PC-3 (cell line): Measurements from ENCODE around the gene ASMTL. TPM values are rescaled to one million over a fixed set of nuclear protein-coding genes. Genes with fewer than 3 reads are reported as not detected.

Source experiments
- ATAC-seq: fragments of 200-7000 bp; cut with Tn5 transposase; 2 replicates; pipeline ENCODE4 v1.9.1; 2020; ENCODE audit warnings: mild to moderate bottlenecking, moderate library complexity
- BruUV-seq: library from RNA; stranded (reverse); fragments of 400-500 nt; replicated peaks from 2 replicates; lab custom pipeline; 2021; lab: Mats Ljungman, UMichigan
- CTCF ChIA-PET: fragments of 300-600 bp; sonication (Branson Sonifier 250); formaldehyde crosslinking; loops from one replicate; lab custom pipeline; 2022; ENCODE audit warnings: antibody characterized with exemption; lab: Charles Lee
- POLR2A ChIA-PET: fragments of 300-600 bp; sonication (Branson Sonifier 250); formaldehyde crosslinking; loops from one replicate; lab custom pipeline; 2022; ENCODE audit warnings: antibody characterized with exemption; ENCODE audit not compliant: unreplicated experiment; lab: Charles Lee
- DNase-seq: peaks from one replicate; pipeline ENCODE4 v3.0.0-alpha.2; 2015
- H2AFZ ChIP-seq: fragments of 300-600 bp; sonication (generic); 2 replicates; pipeline ENCODE4 v1.6.0; 2016; ENCODE audit warnings: antibody characterized with exemption, low read length
- H3F3A ChIP-seq: fragments of 300-600 bp; sonication (generic); one replicate; pipeline ENCODE4 v1.6.0; 2017; ENCODE audit warnings: antibody characterized with exemption, low read length, control low read depth, mild to moderate bottlenecking; ENCODE audit not compliant: unreplicated experiment
- H3K27ac ChIP-seq: fragments of 300-600 bp; sonication (generic); 2 replicates; pipeline ENCODE4 v1.5.1; 2016; ENCODE audit warnings: mild to moderate bottlenecking, low read length
- H3K27me3 ChIP-seq: fragments of 300-600 bp; sonication (generic); 2 replicates; pipeline ENCODE4 v1.6.1; 2016; ENCODE audit warnings: low read length, mixed read lengths
- H3K36me3 ChIP-seq: fragments of 300-600 bp; sonication (generic); 2 replicates; pipeline ENCODE4 v1.6.1; 2016; ENCODE audit warnings: low read depth, mixed run types, low read length, mixed read lengths
- H3K4me1 ChIP-seq: fragments of 300-600 bp; sonication (generic); 2 replicates; pipeline ENCODE4 v1.5.1; 2016; ENCODE audit warnings: low read length; ENCODE audit not compliant: insufficient read depth
- H3K4me2 ChIP-seq: fragments of 300-600 bp; sonication (generic); 2 replicates; pipeline ENCODE4 v1.6.0; 2016; ENCODE audit warnings: low read length
- H3K4me3 ChIP-seq: fragments of 300-600 bp; sonication (generic); 2 replicates; pipeline ENCODE4 v1.5.1; 2016; ENCODE audit warnings: mild to moderate bottlenecking, low read length, mixed read lengths
- H3K79me2 ChIP-seq: fragments of 300-600 bp; sonication (generic); 2 replicates; pipeline ENCODE4 v1.6.1; 2017; ENCODE audit warnings: low read length, mixed read lengths
- H3K9ac ChIP-seq: fragments of 300-600 bp; sonication (generic); 2 replicates; pipeline ENCODE4 v1.6.0; 2016; ENCODE audit warnings: mild to moderate bottlenecking, low read length
- H3K9me2 ChIP-seq: fragments of 300-600 bp; sonication (generic); replicated peaks from 2 replicates; pipeline ENCODE4 v1.6.1; 2016; ENCODE audit warnings: mixed run types, low read length, mixed read lengths
- H3K9me3 ChIP-seq: fragments of 300-600 bp; sonication (generic); 2 replicates; pipeline ENCODE4 v1.6.1; 2016; ENCODE audit warnings: low read length, mixed read lengths
- H4K20me1 ChIP-seq: fragments of 300-600 bp; sonication (generic); 2 replicates; pipeline ENCODE4 v1.6.1; 2016; ENCODE audit warnings: low read length, mixed read lengths
- EZH2 ChIP-seq: fragments of 300-600 bp; sonication (generic); IDR thresholded peaks from one replicate; pipeline ENCODE4 v1.6.1; 2017; ENCODE audit warnings: antibody characterized with exemption, mild to moderate bottlenecking, low read length; ENCODE audit not compliant: unreplicated experiment
- EZH2phosphoT487 ChIP-seq: fragments of 300-600 bp; sonication (generic); IDR thresholded peaks from 2 replicates; pipeline ENCODE4 v1.6.1; 2018; ENCODE audit warnings: mild to moderate bottlenecking, antibody characterized with exemption, low read length, borderline replicate concordance
- intact Hi-C: fragments of 100-400 bp; cut with micrococcal nuclease; formaldehyde crosslinking; loops from 2 replicates; pipeline ENCODE4 v1.9.0; 2023
- total RNA-seq: library from RNA; depleted of rRNA; stranded (reverse); fragments of >200 nt; gene quantifications from 2 replicates; pipeline ENCODE4 v1.2.3, GENCODE V29; 2014
- TF ChIP-seq, protein P1 (sequence below): fragments of 300-600 bp; sonication (generic); conservative IDR thresholded peaks from 2 replicates; pipeline ENCODE4 v1.5.1; 2017; ENCODE audit warnings: antibody characterized with exemption, low read depth, mild to moderate bottlenecking, low read length

ASMTL gene
- total RNA-seq, 1 experiment from 2014 or later: 6.7 TPM

DNA sequence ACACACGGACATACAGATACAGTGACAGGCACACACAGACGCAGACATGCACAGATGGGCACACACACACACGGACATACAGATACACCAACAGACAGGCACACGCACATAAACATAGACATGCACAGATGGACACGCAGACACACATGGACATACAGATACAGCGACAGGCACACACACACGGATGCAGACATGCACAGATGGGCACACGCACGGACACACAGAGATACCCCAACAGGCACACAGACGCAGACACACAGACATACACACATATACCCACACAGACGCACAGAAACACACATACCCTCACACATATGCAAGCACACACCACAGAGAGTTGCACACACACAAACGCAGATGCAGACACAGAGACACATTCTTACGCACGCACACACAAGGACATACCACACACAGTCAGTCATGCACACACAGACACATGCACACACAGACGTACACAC, 36.4 kb downstream of the ASMTL start:
- no peaks in the 10 kb centered on the region for H3K9me2 ChIP-seq
- intact Hi-C loops: no loop called here
- H3F3A ChIP-seq: no peaks in the 10 kb centered on the region
- no peak for ATAC-seq
- peaks cover 8% of the 10 kb centered on the region; the same call in 1 of the 2 replicates for H3K4me1 ChIP-seq
- H3K27ac ChIP-seq: no peak overlapping the region
- ChIA-PET CTCF (no interaction called here), POLR2A (no interaction called here)
- no peaks in the 10 kb centered on the region for H3K9me3 ChIP-seq
- 0 out of 2 replicates have a peak, but pooled peaks cover under 1% of the 10 kb centered on the region for H3K36me3 ChIP-seq
- DNase-seq: no peak
- H3K4me3 ChIP-seq: no peak overlapping the region
- H4K20me1 ChIP-seq: no peaks in the 10 kb centered on the region
- TF ChIP-seq, protein P1, sequence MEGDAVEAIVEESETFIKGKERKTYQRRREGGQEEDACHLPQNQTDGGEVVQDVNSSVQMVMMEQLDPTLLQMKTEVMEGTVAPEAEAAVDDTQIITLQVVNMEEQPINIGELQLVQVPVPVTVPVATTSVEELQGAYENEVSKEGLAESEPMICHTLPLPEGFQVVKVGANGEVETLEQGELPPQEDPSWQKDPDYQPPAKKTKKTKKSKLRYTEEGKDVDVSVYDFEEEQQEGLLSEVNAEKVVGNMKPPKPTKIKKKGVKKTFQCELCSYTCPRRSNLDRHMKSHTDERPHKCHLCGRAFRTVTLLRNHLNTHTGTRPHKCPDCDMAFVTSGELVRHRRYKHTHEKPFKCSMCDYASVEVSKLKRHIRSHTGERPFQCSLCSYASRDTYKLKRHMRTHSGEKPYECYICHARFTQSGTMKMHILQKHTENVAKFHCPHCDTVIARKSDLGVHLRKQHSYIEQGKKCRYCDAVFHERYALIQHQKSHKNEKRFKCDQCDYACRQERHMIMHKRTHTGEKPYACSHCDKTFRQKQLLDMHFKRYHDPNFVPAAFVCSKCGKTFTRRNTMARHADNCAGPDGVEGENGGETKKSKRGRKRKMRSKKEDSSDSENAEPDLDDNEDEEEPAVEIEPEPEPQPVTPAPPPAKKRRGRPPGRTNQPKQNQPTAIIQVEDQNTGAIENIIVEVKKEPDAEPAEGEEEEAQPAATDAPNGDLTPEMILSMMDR: no peak
- TF ChIP-seq EZH2: no peak
- TF ChIP-seq EZH2phosphoT487: no peak
- H3K79me2 ChIP-seq: no peaks in the 10 kb centered on the region
- H3K27me3 ChIP-seq: no peaks in the 10 kb centered on the region
- H2AFZ ChIP-seq: no peak overlapping the region
- H3K9ac ChIP-seq: no peak overlapping the region
- H3K4me2 ChIP-seq: no peak overlapping the region
- no TSS peak for BruUV-seq

DNA sequence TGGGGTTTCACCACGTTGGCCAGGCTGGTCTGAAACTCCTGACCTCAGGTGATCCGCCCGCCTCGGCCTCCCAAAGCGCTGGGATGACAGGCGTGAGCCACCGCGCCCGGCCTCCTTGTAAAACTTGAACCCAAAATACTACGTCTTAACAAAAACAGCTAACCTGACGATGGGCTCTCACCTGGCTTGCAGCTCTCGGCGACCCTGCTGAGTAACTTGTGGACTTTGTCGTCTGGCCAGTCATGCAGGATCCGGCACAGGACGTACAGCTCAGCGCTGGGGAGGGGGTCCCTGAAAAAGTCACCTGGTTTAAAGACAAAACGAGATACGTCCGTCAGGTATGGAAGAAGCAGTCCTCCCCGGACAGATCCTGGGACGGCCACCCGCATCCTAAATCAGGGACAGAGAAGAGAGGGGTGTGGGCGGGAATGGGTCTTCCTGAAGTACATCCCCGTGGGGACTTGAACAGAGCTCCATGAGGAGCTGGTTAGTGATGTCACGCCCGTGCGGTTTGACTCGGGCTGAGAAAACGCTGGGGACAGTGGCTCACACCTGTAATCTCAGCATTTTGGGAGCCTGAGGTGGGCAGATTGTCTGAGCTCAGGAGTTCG, 40.1 kb downstream of the ASMTL start:
- Histone ChIP-seq H3K9me2 (no peaks in the 10 kb centered on the region), H3K27me3 (no peaks in the 10 kb centered on the region), H2AFZ (no peak overlapping the region), H3K36me3 (no peaks in the 10 kb centered on the region), H3K27ac (no peak overlapping the region), H3K4me2 (no peak overlapping the region), H3K9ac (no peak overlapping the region), H3K4me3 (no peak overlapping the region), H3K9me3 (no peaks in the 10 kb centered on the region), H3K79me2 (no peaks in the 10 kb centered on the region), H3F3A (no peaks in the 10 kb centered on the region), H4K20me1 (no peaks in the 10 kb centered on the region), H3K4me1 (no peaks in the 10 kb centered on the region)
- no peak for TF ChIP-seq EZH2
- TF ChIP-seq, protein P1: no peak
- no peak for TF ChIP-seq EZH2phosphoT487
- no TSS peak for BruUV-seq
- intact Hi-C loops: no loop called here
- ATAC-seq (no peak), DNase-seq (no peak)
- ChIA-PET CTCF (no interaction called here), POLR2A (no interaction called here)

DNA sequence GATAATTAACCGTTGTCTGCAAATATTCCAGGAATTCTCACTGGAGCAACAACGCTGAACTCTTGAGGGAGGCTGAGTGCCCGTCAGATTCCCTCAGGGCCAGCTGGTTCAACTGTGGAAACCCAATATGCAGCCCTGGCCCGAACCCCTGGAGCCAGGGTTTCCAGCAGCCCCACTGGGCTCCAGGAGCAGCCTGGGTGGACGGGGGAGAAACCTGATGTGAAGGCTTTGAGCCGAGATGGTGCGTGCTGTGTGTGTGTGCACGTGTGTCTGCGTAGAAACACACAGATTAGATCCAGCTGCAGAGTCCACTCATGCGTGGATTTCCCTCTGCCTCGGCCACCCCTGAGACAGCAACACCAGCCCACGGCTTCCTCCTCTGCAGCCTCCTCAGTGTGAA, 41.4 kb downstream of the ASMTL start:
- no peak overlapping the region for H3K4me3 ChIP-seq
- H4K20me1 ChIP-seq: no peaks in the 10 kb centered on the region
- H3K9ac ChIP-seq: no peak overlapping the region
- no peaks in the 10 kb centered on the region for H3K4me1 ChIP-seq
- H3K79me2 ChIP-seq: no peaks in the 10 kb centered on the region
- CTCF ChIA-PET: no interaction called here
- no peaks in the 10 kb centered on the region for H3K9me2 ChIP-seq
- no peak overlapping the region for H3K27ac ChIP-seq
- no peaks in the 10 kb centered on the region for H3K9me3 ChIP-seq
- H3K27me3 ChIP-seq: no peaks in the 10 kb centered on the region
- no peak for ATAC-seq
- no peaks in the 10 kb centered on the region for H3F3A ChIP-seq
- no TSS peak for BruUV-seq
- H3K4me2 ChIP-seq: no peak overlapping the region
- POLR2A ChIA-PET: no interaction called here
- no peak for TF ChIP-seq EZH2phosphoT487
- no peak for TF ChIP-seq EZH2
- TF ChIP-seq, protein P1: no peak
- H3K36me3 ChIP-seq: peaks cover 11% of the 10 kb centered on the region
- intact Hi-C loops: no loop called here
- no peak for DNase-seq
- no peak overlapping the region for H2AFZ ChIP-seq
